HFFc6 (cell line): ENCODE results near the gene NUBPL. TPM values are rescaled to one million over a fixed set of nuclear protein-coding genes. Genes with fewer than 3 reads are reported as not detected.
"Not testable (repeated sequence)": the region's sequence is repeated elsewhere in the genome, so short reads cannot be mapped to it uniquely, and the experiment has no call there.

Experiments
- DNase-seq: peaks from one replicate; pipeline ENCODE4 v3.0.0-alpha.2; 2018
- H3K27ac Mint-ChIP-seq: 2 replicates; pipeline ENCODE4 v1.8.0; 2020; ENCODE audit warnings: mild to moderate bottlenecking, mixed read lengths
- H3K27me3 Mint-ChIP-seq: 2 replicates; pipeline ENCODE4 v1.8.0; 2021; ENCODE audit warnings: mild to moderate bottlenecking, moderate library complexity, mixed read lengths; ENCODE audit not compliant: insufficient read depth
- H3K36me3 Mint-ChIP-seq: 2 replicates; pipeline ENCODE4 v1.8.0; 2021; ENCODE audit warnings: low read depth, mixed read lengths
- H3K4me1 Mint-ChIP-seq: 2 replicates; pipeline ENCODE4 v1.8.0; 2020; ENCODE audit warnings: low read depth, mixed read lengths
- H3K4me3 Mint-ChIP-seq: 2 replicates; pipeline ENCODE4 v1.8.0; 2020; ENCODE audit warnings: mild to moderate bottlenecking, moderate library complexity, mixed read lengths
- H3K9me3 Mint-ChIP-seq: 2 replicates; pipeline ENCODE4 v1.8.0; 2020; ENCODE audit warnings: mild to moderate bottlenecking, mixed read lengths
- CTCF ChIP-seq: fragments of 200-600 bp; sonication (generic); IDR thresholded peaks from 2 replicates; pipeline ENCODE4 v1.5.0; 2021; ENCODE audit warnings: antibody characterized with exemption, mild to moderate bottlenecking
- total RNA-seq, 6 experiments: library from RNA; stranded (reverse); fragmentation: NEBNext Ultra II Directional; extraction: Animal tissue kit (Norgen Biotek cat#: 25700); gene quantifications; 2 replicates in 1 of 6; 3 replicates in 5 of 6; pipeline ENCODE4 v1.2.3, GENCODE V29; 2021

The NUBPL gene
- total RNA-seq, 6 experiments from 2014 or later, result 8.2 to 10.7 (median 9.7) TPM

DNA sequence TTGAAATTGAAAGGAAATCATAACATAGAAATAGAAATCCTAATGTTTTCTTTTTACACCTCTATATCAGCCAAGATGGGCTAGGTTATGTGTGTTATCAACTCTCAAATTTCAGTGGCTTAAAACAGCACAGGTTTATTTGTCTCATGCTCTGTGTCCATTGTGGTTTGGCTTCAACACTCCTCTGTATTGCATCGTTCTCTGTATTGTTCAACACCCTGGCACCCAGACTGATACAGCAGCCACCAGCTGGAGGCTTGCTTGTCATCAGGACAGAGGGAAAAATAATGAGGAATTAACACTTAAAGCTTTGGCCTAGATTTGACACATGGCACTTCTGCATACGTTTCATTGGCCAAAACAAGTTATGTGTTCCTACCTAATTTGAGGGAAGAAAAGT, 281.7 kb downstream of the NUBPL start:
- H3K36me3 Mint-ChIP-seq, result peaks cover 9% of the 10 kb centered on the region
- peaks cover 10% of the 10 kb centered on the region for H3K4me1 Mint-ChIP-seq
- no peaks in the 10 kb centered on the region for H3K27me3 Mint-ChIP-seq
- DNase-seq, result no peak
- H3K4me3 Mint-ChIP-seq, result no peak overlapping the region
- no peaks in the 10 kb centered on the region for H3K9me3 Mint-ChIP-seq
- no peak overlapping the region for H3K27ac Mint-ChIP-seq
- no peak for TF ChIP-seq CTCF

GRCh38 chr14:31843361-31844091, 282.3 kb downstream of the NUBPL start:
- Mint-ChIP-seq H3K27me3 (no peaks in the 10 kb centered on the region), H3K4me3 (no peak overlapping the region), H3K36me3 (peaks cover 9% of the 10 kb centered on the region), H3K27ac (no peak overlapping the region), H3K4me1 (peaks cover 10% of the 10 kb centered on the region), H3K9me3 (no peaks in the 10 kb centered on the region)
- DNase-seq, result peak; percentile 8
- TF ChIP-seq CTCF, result no peak

- H3K4me3 Mint-ChIP-seq, result no peak overlapping the region
Measured at GRCh38 chr14:31854508-31855075, 293.4 kb downstream of the NUBPL start.

GRCh38 chr14:31855262-31855661, 294.1 kb downstream of the NUBPL start:
- H3K27me3 Mint-ChIP-seq, result no peaks in the 10 kb centered on the region

More at GRCh38 chr14:31854508-31855075, 293.4 kb downstream of the NUBPL start:
- Mint-ChIP-seq H3K27me3 (no peaks in the 10 kb centered on the region), H3K9me3 (no peaks in the 10 kb centered on the region), H3K4me1 (no peaks in the 10 kb centered on the region; the same call in 1 of the 2 replicates), H3K36me3 (0 out of 2 replicates have a peak, but pooled peaks cover 4% of the 10 kb centered on the region), H3K27ac (no peak overlapping the region)
- TF ChIP-seq CTCF, result no peak
- no peak for DNase-seq

GRCh38 chr14:31856003-31856402, 294.8 kb downstream of the NUBPL start:
- DNase-seq, H3K27ac Mint-ChIP-seq, H3K36me3 Mint-ChIP-seq, H3K4me1 Mint-ChIP-seq, H3K9me3 Mint-ChIP-seq, H3K4me3 Mint-ChIP-seq, H3K27me3 Mint-ChIP-seq: not testable (repeated sequence)

More at GRCh38 chr14:31855262-31855661, 294.1 kb downstream of the NUBPL start:
- TF ChIP-seq CTCF, result no peak
- no peaks in the 10 kb centered on the region; the same call in 1 of the 2 replicates for H3K4me1 Mint-ChIP-seq
- no peak overlapping the region for H3K4me3 Mint-ChIP-seq
- H3K36me3 Mint-ChIP-seq, result 0 out of 2 replicates have a peak, but pooled peaks cover 4% of the 10 kb centered on the region
- H3K9me3 Mint-ChIP-seq, result no peaks in the 10 kb centered on the region
- H3K27ac Mint-ChIP-seq, result no peak overlapping the region
- no peak for DNase-seq

DNA sequence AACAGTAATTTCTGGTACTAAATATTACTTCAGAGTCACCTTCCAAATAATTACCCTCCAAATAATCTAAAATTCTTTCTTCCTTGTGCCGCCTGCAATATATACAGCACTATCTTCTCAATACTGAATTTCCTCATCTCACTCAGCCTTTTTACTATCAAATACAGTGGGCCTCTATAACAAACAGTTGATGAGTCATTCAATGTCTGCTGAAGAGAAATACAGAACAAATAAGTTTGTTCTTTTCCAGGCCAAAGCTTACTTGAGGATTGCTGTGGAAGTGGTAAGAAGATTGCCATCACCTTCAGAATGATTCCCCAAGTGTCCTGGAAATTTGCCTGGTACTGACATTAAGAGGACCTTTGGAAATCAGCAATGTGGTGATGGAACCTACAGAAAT, 297.7 kb downstream of the NUBPL start:
- 0 out of 2 replicates have a peak, but pooled peaks cover 4% of the 10 kb centered on the region for H3K36me3 Mint-ChIP-seq
- DNase-seq, result no peak
- no peak overlapping the region for H3K27ac Mint-ChIP-seq
- H3K4me3 Mint-ChIP-seq, result no peak overlapping the region
- no peak for TF ChIP-seq CTCF
- H3K4me1 Mint-ChIP-seq, result no peaks in the 10 kb centered on the region; the same call in 1 of the 2 replicates
- H3K9me3 Mint-ChIP-seq, result no peaks in the 10 kb centered on the region
- H3K27me3 Mint-ChIP-seq, result no peaks in the 10 kb centered on the region
